Urinary bladder (tissue), 4 donors: ENCODE data around the gene CPED1. TPM values are rescaled to one million over a fixed set of nuclear protein-coding genes. Genes with fewer than 3 reads are reported as not detected.
"Not testable (repeated sequence)": the region's sequence is repeated elsewhere in the genome, so short reads cannot be mapped to it uniquely, and the experiment has no call there.

Experiments used
- DNase-seq: peaks from one replicate; pipeline ENCODE4 v3.0.0-alpha.2; 2015; ENCODE audit errors: extremely low spot score
- H3K27ac ChIP-seq: one replicate; pipeline ENCODE4 v1.5.1; 2013; ENCODE audit warnings: low read depth, mild to moderate bottlenecking, moderate library complexity
- H3K36me3 ChIP-seq: one replicate; pipeline ENCODE4 v1.6.1; 2013; ENCODE audit warnings: mild to moderate bottlenecking, moderate library complexity; ENCODE audit not compliant: insufficient read depth
- H3K4me1 ChIP-seq: one replicate; pipeline ENCODE4 v1.6.1; 2013; ENCODE audit warnings: mild to moderate bottlenecking, moderate library complexity; ENCODE audit not compliant: insufficient read depth
- H3K4me3 ChIP-seq: one replicate; pipeline ENCODE4 v1.5.1; 2013; ENCODE audit warnings: low read depth, low read length
- WGBS: extraction: QIAGEN DNeasy Blood & Tissue Kit; methylation state at CpG from one replicate; pipeline ENCODE4 v1.1.7; 2013; 5-methylcytosine and 5-hydroxymethylcytosine counted together
- polyA plus RNA-seq: library from polyadenylated mRNA; stranded (reverse); fragments of 200-250 nt; gene quantifications from one replicate; pipeline ENCODE4 v1.2.3, GENCODE V29; 2013
- total RNA-seq: library from RNA; depleted of rRNA; stranded (reverse); fragments of >200 nt; gene quantifications from one replicate; pipeline ENCODE4 v1.2.3, GENCODE V29; 2014
- donor health status: healthy with polysubstance abuse.
- donor health status: healthy.

The CPED1 gene
- total and polyA plus RNA-seq, 2 donors: 33.4 to 78.4 TPM

GRCh38 chr7:121113288-121113687 is 124.8 kb downstream of the CPED1 start:
- no peak for DNase-seq
- Histone ChIP-seq H3K4me1 (no peaks in the 10 kb centered on the region), H3K27ac (no peak overlapping the region), H3K36me3 (no peaks in the 10 kb centered on the region), H3K4me3 (no peak overlapping the region)

- WGBS: 89% methylated on average over 1 of the region's 1 CpG
- Histone ChIP-seq H3K4me1 (no peaks in the 10 kb centered on the region), H3K36me3 (no peaks in the 10 kb centered on the region), H3K4me3 (no peak overlapping the region), H3K27ac (no peak overlapping the region)
- DNase-seq: no peak
Observed at GRCh38 chr7:121116396-121116795, 127.9 kb downstream of the CPED1 start.

GRCh38 chr7:121119047-121119446 is 130.5 kb downstream of the CPED1 start:
- WGBS: 98% methylated on average over 9 of the region's 9 CpGs

GRCh38 chr7:121123032-121123431 is 134.5 kb downstream of the CPED1 start:
- WGBS: 41% methylated on average over 2 of the region's 2 CpGs
- H3K27ac ChIP-seq: no peak overlapping the region
- no peaks in the 10 kb centered on the region for H3K4me1 ChIP-seq
- no peak overlapping the region for H3K4me3 ChIP-seq
- no peak for DNase-seq
- no peaks in the 10 kb centered on the region for H3K36me3 ChIP-seq

More at GRCh38 chr7:121119047-121119446, 130.5 kb downstream of the CPED1 start:
- no peaks in the 10 kb centered on the region for H3K36me3 ChIP-seq
- no peak for DNase-seq
- no peak overlapping the region for H3K27ac ChIP-seq
- no peaks in the 10 kb centered on the region for H3K4me1 ChIP-seq
- H3K4me3 ChIP-seq: no peak overlapping the region

GRCh38 chr7:121125454-121125853 is 136.9 kb downstream of the CPED1 start:
- H3K27ac ChIP-seq, H3K4me1 ChIP-seq, H3K4me3 ChIP-seq, H3K36me3 ChIP-seq, DNase-seq: not testable (repeated sequence)
- 84% methylated on average over 1 of the region's 1 CpG for WGBS

- 100% methylated on average over 1 of the region's 1 CpG for WGBS
- no peaks in the 10 kb centered on the region for H3K36me3 ChIP-seq
- DNase-seq: no peak
- H3K4me3 ChIP-seq: no peak overlapping the region
- no peak overlapping the region for H3K27ac ChIP-seq
- H3K4me1 ChIP-seq: no peaks in the 10 kb centered on the region
Observed at GRCh38 chr7:121126201-121126600, 137.7 kb downstream of the CPED1 start.

GRCh38 chr7:121126801-121127534 is 138.5 kb downstream of the CPED1 start:
- Histone ChIP-seq H3K27ac (no peak overlapping the region), H3K4me1 (no peaks in the 10 kb centered on the region), H3K4me3 (no peak overlapping the region), H3K36me3 (no peaks in the 10 kb centered on the region)
- WGBS: 62% methylated on average over 3 of the region's 3 CpGs
- DNase-seq: no peak

- Histone ChIP-seq H3K4me3 (no peak overlapping the region), H3K36me3 (no peaks in the 10 kb centered on the region), H3K4me1 (no peaks in the 10 kb centered on the region), H3K27ac (no peak overlapping the region)
- DNase-seq: no peak
- WGBS: 3% methylated on average over 1 of the region's 1 CpG
Observed at GRCh38 chr7:121132940-121133339, 144.4 kb downstream of the CPED1 start.

GRCh38 chr7:121133444-121133843 is 144.9 kb downstream of the CPED1 start:
- no peak for DNase-seq
- H3K4me1 ChIP-seq: no peaks in the 10 kb centered on the region
- 94% methylated on average over 3 of the region's 3 CpGs for WGBS
- H3K4me3 ChIP-seq: no peak overlapping the region
- H3K36me3 ChIP-seq: no peaks in the 10 kb centered on the region
- no peak overlapping the region for H3K27ac ChIP-seq

GRCh38 chr7:121137580-121137979 is 149.1 kb downstream of the CPED1 start:
- no peak for DNase-seq
- Histone ChIP-seq H3K4me1 (no peaks in the 10 kb centered on the region), H3K36me3 (no peaks in the 10 kb centered on the region), H3K4me3 (no peak overlapping the region), H3K27ac (no peak overlapping the region)
- 95% methylated on average over 2 of the region's 2 CpGs for WGBS

GRCh38 chr7:121138262-121138933 is 149.9 kb downstream of the CPED1 start:
- 71% methylated on average over 8 of the region's 8 CpGs for WGBS
- H3K27ac ChIP-seq: no peak overlapping the region
- DNase-seq: no peak
- no peaks in the 10 kb centered on the region for H3K4me1 ChIP-seq
- H3K36me3 ChIP-seq: no peaks in the 10 kb centered on the region
- no peak overlapping the region for H3K4me3 ChIP-seq

GRCh38 chr7:121139427-121139826 is 150.9 kb downstream of the CPED1 start:
- 91% methylated on average over 3 of the region's 3 CpGs for WGBS
- Histone ChIP-seq H3K4me1 (no peaks in the 10 kb centered on the region), H3K4me3 (no peak overlapping the region), H3K36me3 (no peaks in the 10 kb centered on the region), H3K27ac (no peak overlapping the region)
- no peak for DNase-seq

GRCh38 chr7:121140790-121141189 is 152.3 kb downstream of the CPED1 start:
- Histone ChIP-seq H3K36me3 (no peaks in the 10 kb centered on the region), H3K4me1 (no peaks in the 10 kb centered on the region), H3K27ac (no peak overlapping the region), H3K4me3 (no peak overlapping the region)
- WGBS: 84% methylated on average over 1 of the region's 1 CpG
- DNase-seq: no peak

- DNase-seq: no peak
- Histone ChIP-seq H3K36me3 (peaks cover 2% of the 10 kb centered on the region), H3K4me1 (no peaks in the 10 kb centered on the region), H3K4me3 (no peak overlapping the region), H3K27ac (no peak overlapping the region)
- whole genome bisulfite sequencing: 53% methylated on average over 2 of the region's 2 CpGs
Observed at GRCh38 chr7:121151774-121152221, 163.3 kb downstream of the CPED1 start.
